Breast epithelium (tissue), 3 donors: Measurements from ENCODE around the gene GPATCH4.

Experiments used
- CTCF ChIP-seq, 3 donors: fragments of 450-650 bp; IDR thresholded peaks; one replicate each; pipeline ENCODE4 v1.5.1; 2016 to 2017; ENCODE audit warnings: antibody characterized with exemption in 3 of 3, mild to moderate bottlenecking in 3 of 3, moderate library complexity in 3 of 3
- POLR2A ChIP-seq: fragments of 450-650 bp; IDR thresholded peaks from one replicate; pipeline ENCODE4 v1.6.1; 2016; ENCODE audit warnings: antibody characterized with exemption, mild to moderate bottlenecking, moderate library complexity
- POLR2AphosphoS5 ChIP-seq, 3 donors: sonication (generic); formaldehyde crosslinking; IDR thresholded peaks; one replicate each; pipeline ENCODE4 v1.6.1; 2017; ENCODE audit warnings: antibody characterized with exemption in 3 of 3

- TF ChIP-seq CTCF (IDR thresholded peaks at IDR 0.05) (no peak), POLR2AphosphoS5 (IDR thresholded peaks at IDR 0.05) (no peak), POLR2A (no peak)
Measured at GRCh38 chr1:156547982-156548381, 53.3 kb downstream of the GPATCH4 start.
